DND-41 (cell line): Measurements from ENCODE around the gene DNAJA2.
"Not testable (repeated sequence)": the region's sequence is repeated elsewhere in the genome, so short reads cannot be mapped to it uniquely, and the experiment has no call there.

ENCODE experiments used
- CTCF ChIP-seq: IDR thresholded peaks from 2 replicates; pipeline ENCODE4 v1.5.1; 2012; ENCODE audit warnings: borderline replicate concordance, low read length, moderate library complexity, mild to moderate bottlenecking; ENCODE audit not compliant: poor library complexity, severe bottlenecking; ENCODE audit errors: extremely low read depth
- EZH2 ChIP-seq: IDR thresholded peaks from 3 replicates; pipeline ENCODE4 v1.6.1; 2012; ENCODE audit warnings: borderline replicate concordance, low read depth, mild to moderate bottlenecking, moderate library complexity, low read length, inconsistent platforms; ENCODE audit not compliant: severe bottlenecking

- not testable (repeated sequence) for TF ChIP-seq EZH2, CTCF
Observed at GRCh38 chr16:47010812-47011211, 37.3 kb upstream of the DNAJA2 start.
